ENCODE data around the gene MAGOHB.

Gene MAGOHB

GRCh38 chr12:10557766-10558165 is 55.6 kb downstream of the MAGOHB start:
- DNase-seq (ENCODE audit: low read depth): no peak
- no peak overlapping the region for H3K4me3 ChIP-seq (ENCODE audit: low read length)
- TF ChIP-seq CTCF (conservative IDR thresholded peaks at IDR 0.05; ENCODE audit: low read depth, low read length): no peak

- no peak overlapping the region for H3K4me3 ChIP-seq (ENCODE audit: low read length)
- no peak for DNase-seq (ENCODE audit: low read depth)
- no peak for TF ChIP-seq CTCF (conservative IDR thresholded peaks at IDR 0.05; ENCODE audit: low read depth, low read length)
These were observed 56.1 kb downstream of the MAGOHB start for GRCh38 chr12:10557329-10557728.

- no peak for TF ChIP-seq CTCF (conservative IDR thresholded peaks at IDR 0.05; ENCODE audit: low read depth, low read length)
- H3K4me3 ChIP-seq (ENCODE audit: low read length): no peak overlapping the region
- DNase-seq (ENCODE audit: low read depth): no peak
These were observed 58.5 kb downstream of the MAGOHB start for GRCh38 chr12:10554756-10555481.

GRCh38 chr12:10554228-10554755 is 59.1 kb downstream of the MAGOHB start:
- TF ChIP-seq CTCF (conservative IDR thresholded peaks at IDR 0.05; ENCODE audit: low read depth, low read length): no peak
- DNase-seq (ENCODE audit: low read depth): no peak
- no peak overlapping the region for H3K4me3 ChIP-seq (ENCODE audit: low read length)

Measured in retinal pigment epithelial cell (primary cell).